Choroid plexus epithelial cell (primary cell): ENCODE results near the gene PAM.
A peak's percentile ranks its signal among the peaks of the same experiment; 100 is the strongest.

Experiments used
- DNase-seq: peaks from one replicate; pipeline ENCODE4 v3.0.0-alpha.2; 2010; ENCODE audit warnings: low read depth
- H3K4me3 ChIP-seq: 2 replicates; pipeline ENCODE4 v1.5.1; 2011; ENCODE audit warnings: low read depth, mild to moderate bottlenecking, control low read depth, low read length, moderate library complexity
- CTCF ChIP-seq: conservative IDR thresholded peaks from 2 replicates; pipeline ENCODE4 v1.5.1; 2011; ENCODE audit warnings: low read depth, mild to moderate bottlenecking, control low read depth, inconsistent platforms, low read length, moderate library complexity

The PAM gene

GRCh38 chr5:102818345-102818744 lies 63.2 kb downstream of the PAM start:
- DNase-seq, result no peak
- no peak overlapping the region for H3K4me3 ChIP-seq
- no peak for TF ChIP-seq CTCF

GRCh38 chr5:102818934-102819333 lies 63.8 kb downstream of the PAM start:
- TF ChIP-seq CTCF, result no peak
- DNase-seq, result no peak
- H3K4me3 ChIP-seq, result no peak overlapping the region

GRCh38 chr5:102819634-102820033 lies 64.5 kb downstream of the PAM start:
- H3K4me3 ChIP-seq, result no peak overlapping the region
- no peak for TF ChIP-seq CTCF
- no peak for DNase-seq

GRCh38 chr5:102823441-102823874 lies 68.4 kb downstream of the PAM start:
- no peak for TF ChIP-seq CTCF
- peak; percentile 69 for DNase-seq
- no peak overlapping the region for H3K4me3 ChIP-seq

GRCh38 chr5:102826629-102827028 lies 71.5 kb downstream of the PAM start:
- no peak for TF ChIP-seq CTCF
- DNase-seq, result no peak
- H3K4me3 ChIP-seq, result no peak overlapping the region

GRCh38 chr5:102830241-102830640 lies 75.1 kb downstream of the PAM start:
- no peak overlapping the region for H3K4me3 ChIP-seq
- TF ChIP-seq CTCF, result no peak
- no peak for DNase-seq

GRCh38 chr5:102832445-102832844 lies 77.3 kb downstream of the PAM start:
- H3K4me3 ChIP-seq, result no peak overlapping the region
- no peak for TF ChIP-seq CTCF

More at GRCh38 chr5:102832445-102832844, 77.3 kb downstream of the PAM start:
- DNase-seq, result peak; percentile 38
